Spinal cord (tissue), 10 donors: ENCODE data around the gene ATP2A3. TPM values are rescaled to one million over a fixed set of nuclear protein-coding genes. Genes with fewer than 3 reads are reported as not detected.

Experiments
- DNase-seq, 6 donors: peaks; one replicate each; pipeline versions ENCODE4 v3.0.0 to v3.0.0-alpha.2; 2013 to 2015; ENCODE audit warnings: low spot score in 6 of 6, low read depth in 4 of 6
- H3K27ac ChIP-seq: one replicate; pipeline ENCODE4 v1.5.1; 2013; ENCODE audit warnings: low read depth, low read length, control low read depth
- H3K27me3 ChIP-seq: one replicate; pipeline ENCODE4 v1.6.1; 2013; ENCODE audit warnings: low read length; ENCODE audit not compliant: control insufficient read depth, insufficient read depth
- H3K36me3 ChIP-seq: one replicate; pipeline ENCODE4 v1.6.1; 2013; ENCODE audit warnings: low read length; ENCODE audit not compliant: control insufficient read depth, insufficient read depth
- H3K4me1 ChIP-seq: one replicate; pipeline ENCODE4 v1.6.1; 2013; ENCODE audit warnings: low read length; ENCODE audit not compliant: control insufficient read depth, insufficient read depth
- H3K4me3 ChIP-seq: one replicate; pipeline ENCODE4 v1.5.1; 2013; ENCODE audit warnings: low read depth, low read length, control low read depth
- H3K9me3 ChIP-seq: one replicate; pipeline ENCODE4 v1.6.1; 2013; ENCODE audit warnings: low read length; ENCODE audit not compliant: control insufficient read depth, insufficient read depth
- WGBS: methylation state at CpG from one replicate; pipeline ENCODE4 v1.1.5; 2013; ENCODE audit warnings: missing lambda C conversion rate; ENCODE audit not compliant: insufficient coverage; 5-methylcytosine and 5-hydroxymethylcytosine counted together
- polyA plus RNA-seq, 2 donors: library from polyadenylated mRNA; unstranded; fragments of 120-200 nt; gene quantifications; one replicate each; pipeline ENCODE4 v1.2.1, GENCODE V29; 2013; ENCODE audit not compliant: insufficient read length in 2 of 2
- total RNA-seq, 2 donors: library from RNA; depleted of rRNA in 1 of 2; stranded (reverse); fragments of 120-200 nt in 1 of 2; fragments of >200 nt in 1 of 2; gene quantifications; one replicate each; pipeline versions ENCODE4 v1.2.3 to v1.2.4, GENCODE V29; 2013 to 2014
- donor health status: healthy.

Gene ATP2A3
- total and polyA plus RNA-seq, 4 donors, result 3.8 to 4.6 (median 4.0) TPM

DNA sequence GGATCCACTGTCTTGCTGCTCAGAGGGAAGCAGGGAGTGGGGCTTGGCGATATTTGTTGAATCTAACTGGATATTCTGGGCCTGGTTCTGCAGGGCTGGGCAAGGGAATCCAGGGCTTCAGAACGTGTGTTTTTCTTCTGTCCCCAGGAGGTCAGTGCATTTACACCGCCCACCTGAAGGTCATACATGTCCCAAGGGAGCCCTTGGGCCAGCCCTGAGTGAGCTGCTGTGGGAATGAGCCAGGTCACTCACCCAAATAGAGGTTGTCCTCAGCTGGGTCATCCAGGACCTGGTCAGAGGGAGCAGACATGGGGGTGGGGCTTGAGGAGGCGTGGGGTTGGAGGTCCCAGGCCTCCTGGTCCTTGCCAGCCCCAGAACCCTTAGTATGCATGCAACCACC is 82.0 kb downstream of the ATP2A3 start:
- Histone ChIP-seq H3K27ac (no peak overlapping the region), H3K4me3 (no peak overlapping the region), H3K9me3 (no peaks in the 10 kb centered on the region), H3K27me3 (no peaks in the 10 kb centered on the region), H3K36me3 (peaks cover 57% of the 10 kb centered on the region), H3K4me1 (peaks cover 20% of the 10 kb centered on the region)
- 82% methylated on average over 4 of the region's 4 CpGs for WGBS
- DNase-seq, result no peak

DNA sequence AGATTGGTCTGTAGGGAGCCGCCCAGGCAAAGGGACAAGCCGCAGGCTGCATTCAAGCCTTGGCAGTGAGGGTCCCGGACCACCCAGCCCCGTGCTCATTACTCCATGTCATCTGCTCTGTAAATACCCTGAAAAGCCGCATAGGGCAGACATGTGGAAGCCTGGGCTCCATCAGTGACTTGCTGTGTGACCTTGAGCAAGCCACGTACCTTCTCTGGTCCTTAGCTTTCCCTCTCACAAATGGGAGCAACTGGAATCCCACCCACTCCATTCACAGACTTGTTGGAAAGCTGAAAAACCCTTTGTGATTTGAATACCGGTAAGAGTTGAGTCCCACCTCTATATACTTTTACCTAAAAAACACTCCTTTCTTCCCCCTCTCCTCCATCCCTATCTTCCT is 83.3 kb downstream of the ATP2A3 start:
- Histone ChIP-seq H3K27ac (no peak overlapping the region), H3K9me3 (no peaks in the 10 kb centered on the region), H3K4me3 (no peak overlapping the region), H3K27me3 (no peaks in the 10 kb centered on the region), H3K4me1 (peaks cover 15% of the 10 kb centered on the region), H3K36me3 (peaks cover 69% of the 10 kb centered on the region)
- WGBS, result 91% methylated on average over 7 of the region's 7 CpGs
- DNase-seq, result no peak

GRCh38 chr17:3879591-3880417 is 84.4 kb downstream of the ATP2A3 start:
- H3K4me3 ChIP-seq, result no peak overlapping the region
- 67% methylated on average over 21 of the region's 25 CpGs for WGBS
- DNase-seq, result no peak
- H3K4me1 ChIP-seq, result peaks cover 15% of the 10 kb centered on the region
- no peak overlapping the region for H3K27ac ChIP-seq
- H3K27me3 ChIP-seq, result no peaks in the 10 kb centered on the region
- no peaks in the 10 kb centered on the region for H3K9me3 ChIP-seq
- peaks cover 66% of the 10 kb centered on the region for H3K36me3 ChIP-seq

DNA sequence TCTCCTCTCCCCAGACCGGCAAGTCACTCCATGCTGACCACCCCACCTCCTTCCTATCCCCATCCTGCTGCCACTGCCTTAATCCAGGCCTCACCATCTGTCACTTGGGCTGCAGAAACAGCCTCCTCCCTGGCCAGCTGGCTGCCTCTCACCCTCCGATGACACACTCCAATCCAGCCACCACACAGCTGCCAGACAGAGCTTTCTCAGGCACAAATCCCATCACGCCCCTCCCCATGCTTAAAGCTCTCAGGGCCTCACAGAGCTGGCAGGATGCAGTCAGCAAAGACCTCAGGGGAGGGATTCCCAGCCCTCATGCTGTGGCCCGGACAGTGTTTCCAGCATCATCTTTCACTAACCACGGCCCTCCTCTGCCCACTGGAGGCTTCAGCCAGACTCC is 85.1 kb downstream of the ATP2A3 start:
- Histone ChIP-seq H3K4me1 (peaks cover 15% of the 10 kb centered on the region), H3K27me3 (no peaks in the 10 kb centered on the region), H3K4me3 (no peak overlapping the region), H3K9me3 (no peaks in the 10 kb centered on the region), H3K36me3 (peaks cover 60% of the 10 kb centered on the region), H3K27ac (no peak overlapping the region)
- DNase-seq, result peak in 3 of 6 donors; percentile 33 to 86 (median 72)
- 25% methylated on average over 5 of the region's 5 CpGs for WGBS

GRCh38 chr17:3877220-3877619 is 87.0 kb downstream of the ATP2A3 start:
- peaks cover 58% of the 10 kb centered on the region for H3K36me3 ChIP-seq
- H3K9me3 ChIP-seq, result no peaks in the 10 kb centered on the region
- H3K27ac ChIP-seq, result no peak overlapping the region
- WGBS, result 86% methylated on average over 7 of the region's 8 CpGs
- no peak overlapping the region for H3K4me3 ChIP-seq
- H3K4me1 ChIP-seq, result peaks cover 15% of the 10 kb centered on the region
- DNase-seq, result no peak
- H3K27me3 ChIP-seq, result no peaks in the 10 kb centered on the region

GRCh38 chr17:3875317-3875716 is 88.9 kb downstream of the ATP2A3 start:
- H3K9me3 ChIP-seq, result no peaks in the 10 kb centered on the region
- no peaks in the 10 kb centered on the region for H3K27me3 ChIP-seq
- peaks cover 66% of the 10 kb centered on the region for H3K36me3 ChIP-seq
- H3K4me1 ChIP-seq, result peaks cover 15% of the 10 kb centered on the region
- no peak overlapping the region for H3K4me3 ChIP-seq
- no peak for DNase-seq
- H3K27ac ChIP-seq, result no peak overlapping the region
- WGBS, result 89% methylated on average over 5 of the region's 7 CpGs

Other genes with a start within 250 kb of the ATP2A3 start
- gene HASPIN, start 240.5 kb downstream of the ATP2A3 start, total RNA-seq, result 1 to 10 TPM; 1.3 to 2.5 TPM
- 1 to 10 TPM; 1.6 to 1.9 TPM for gene HASPIN, start 240.5 kb downstream of the ATP2A3 start, polyA plus RNA-seq
- gene ITGAE, start 163.2 kb downstream of the ATP2A3 start, total RNA-seq, result 10 to 100 TPM; 26.5 to 34.4 TPM
- 10 to 100 TPM; 49.7 to 51.2 TPM for gene ITGAE, start 163.2 kb downstream of the ATP2A3 start, polyA plus RNA-seq
- gene NCBP3, start 118.2 kb downstream of the ATP2A3 start, total RNA-seq, result 10 to 100 TPM; 23.8 to 38.5 TPM
- 10 to 100 TPM; 49.9 to 63.2 TPM for gene NCBP3, start 118.2 kb downstream of the ATP2A3 start, polyA plus RNA-seq
- gene CAMKK1, start 71.4 kb downstream of the ATP2A3 start, total RNA-seq, result 10 to 100 TPM in 1 of 2 donors, 1 to 10 TPM in 1; 5.2 to 10.1 TPM
- gene CAMKK1, start 71.4 kb downstream of the ATP2A3 start, polyA plus RNA-seq, result 10 to 100 TPM; 16.8 to 22.5 TPM
- 1 to 10 TPM in 1 of 2 donors, under 1 TPM in 1; 0.55 to 1.9 TPM for gene P2RX1, start 48.0 kb downstream of the ATP2A3 start, total RNA-seq
- gene P2RX1, start 48.0 kb downstream of the ATP2A3 start, polyA plus RNA-seq, result under 1 TPM; 0.17 to 0.36 TPM
- 10 to 100 TPM; 37.8 to 43.1 TPM for gene ZZEF1, start 178.6 kb upstream of the ATP2A3 start, total RNA-seq
- 10 to 100 TPM; 25.7 to 32.4 TPM for gene ZZEF1, start 178.6 kb upstream of the ATP2A3 start, polyA plus RNA-seq
- 10 to 100 TPM; 41.6 to 42.4 TPM for gene CYB5D2, start 178.8 kb upstream of the ATP2A3 start, total RNA-seq
- 10 to 100 TPM; 47.2 to 48.6 TPM for gene CYB5D2, start 178.8 kb upstream of the ATP2A3 start, polyA plus RNA-seq